Stimulated activated CD8-positive, alpha-beta memory T cell treated with anti-CD3 and anti-CD28 coated beads, Interleukin-12 subunit alpha, Interleukin-12 subunit beta, amount 100 ng/mL, for 24 hours (primary cell): ENCODE measurements around the gene FZD2.

Experiments
- DNase-seq: peaks from one replicate; pipeline ENCODE4 v3.0.0-alpha.2; 2020; ENCODE audit errors: extremely low read depth

FZD2 gene

GRCh38 chr17:44607836-44608690, 50.8 kb downstream of the FZD2 start:
- DNase-seq = no peak

DNA sequence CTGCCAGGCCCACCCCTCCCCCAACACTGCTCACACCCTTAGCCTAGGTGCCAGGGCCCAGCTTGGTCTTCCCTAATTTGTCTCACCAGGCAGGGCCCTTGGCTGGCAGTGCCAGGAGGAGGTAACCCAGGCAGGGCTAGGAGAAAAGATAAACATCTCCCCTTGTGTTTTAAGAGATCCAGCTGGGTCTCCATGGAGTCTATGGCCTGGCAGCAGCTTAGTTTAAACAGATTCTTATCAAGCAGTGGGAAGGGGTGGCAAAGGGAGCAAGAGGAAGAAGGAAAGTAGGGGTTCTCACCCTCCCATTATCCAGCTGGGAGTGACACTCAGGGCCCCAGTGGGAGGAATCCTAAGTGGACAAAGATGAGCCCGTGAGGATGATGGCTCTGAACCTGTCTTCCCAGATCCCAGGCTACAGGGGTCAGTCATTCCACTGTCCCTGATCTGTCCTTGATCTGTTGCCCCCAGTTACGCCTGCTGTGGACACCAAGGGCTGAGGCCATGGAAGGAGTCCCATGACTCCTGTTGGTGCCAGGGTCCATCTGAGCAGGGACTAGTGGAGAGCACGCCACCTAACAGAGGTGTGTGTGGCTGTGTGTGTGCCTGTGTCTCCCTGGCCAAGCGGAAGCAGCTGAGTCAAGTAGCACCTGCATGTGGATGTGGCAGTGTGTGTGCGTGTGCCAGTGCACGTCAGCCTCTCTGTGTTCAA, 51.6 kb downstream of the FZD2 start:
- DNase-seq = no peak

- no peak for DNase-seq
These were observed 53.0 kb downstream of the FZD2 start for GRCh38 chr17:44610331-44610730.
